ENCODE data around the gene CEP250.

DNA sequence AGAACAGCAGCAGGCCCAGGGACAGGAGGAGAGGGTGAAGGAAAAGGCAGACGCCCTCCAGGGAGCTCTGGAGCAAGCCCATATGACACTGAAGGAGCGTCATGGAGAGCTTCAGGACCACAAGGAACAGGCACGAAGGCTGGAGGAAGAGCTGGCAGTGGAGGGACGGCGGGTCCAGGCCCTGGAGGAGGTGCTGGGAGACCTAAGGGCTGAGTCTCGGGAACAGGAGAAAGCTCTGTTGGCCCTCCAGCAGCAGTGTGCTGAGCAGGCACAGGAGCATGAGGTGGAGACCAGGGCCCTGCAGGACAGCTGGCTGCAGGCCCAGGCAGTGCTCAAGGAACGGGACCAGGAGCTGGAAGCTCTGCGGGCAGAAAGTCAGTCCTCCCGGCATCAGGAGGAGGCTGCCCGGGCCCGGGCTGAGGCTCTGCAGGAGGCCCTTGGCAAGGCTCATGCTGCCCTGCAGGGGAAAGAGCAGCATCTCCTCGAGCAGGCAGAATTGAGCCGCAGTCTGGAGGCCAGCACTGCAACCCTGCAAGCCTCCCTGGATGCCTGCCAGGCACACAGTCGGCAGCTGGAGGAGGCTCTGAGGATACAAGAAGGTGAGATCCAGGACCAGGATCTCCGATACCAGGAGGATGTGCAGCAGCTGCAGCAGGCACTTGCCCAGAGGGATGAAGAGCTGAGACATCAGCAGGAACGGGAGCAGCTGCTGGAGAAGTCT, 48.6 kb downstream of the CEP250 start:
- TF ChIP-seq, protein P1, sequence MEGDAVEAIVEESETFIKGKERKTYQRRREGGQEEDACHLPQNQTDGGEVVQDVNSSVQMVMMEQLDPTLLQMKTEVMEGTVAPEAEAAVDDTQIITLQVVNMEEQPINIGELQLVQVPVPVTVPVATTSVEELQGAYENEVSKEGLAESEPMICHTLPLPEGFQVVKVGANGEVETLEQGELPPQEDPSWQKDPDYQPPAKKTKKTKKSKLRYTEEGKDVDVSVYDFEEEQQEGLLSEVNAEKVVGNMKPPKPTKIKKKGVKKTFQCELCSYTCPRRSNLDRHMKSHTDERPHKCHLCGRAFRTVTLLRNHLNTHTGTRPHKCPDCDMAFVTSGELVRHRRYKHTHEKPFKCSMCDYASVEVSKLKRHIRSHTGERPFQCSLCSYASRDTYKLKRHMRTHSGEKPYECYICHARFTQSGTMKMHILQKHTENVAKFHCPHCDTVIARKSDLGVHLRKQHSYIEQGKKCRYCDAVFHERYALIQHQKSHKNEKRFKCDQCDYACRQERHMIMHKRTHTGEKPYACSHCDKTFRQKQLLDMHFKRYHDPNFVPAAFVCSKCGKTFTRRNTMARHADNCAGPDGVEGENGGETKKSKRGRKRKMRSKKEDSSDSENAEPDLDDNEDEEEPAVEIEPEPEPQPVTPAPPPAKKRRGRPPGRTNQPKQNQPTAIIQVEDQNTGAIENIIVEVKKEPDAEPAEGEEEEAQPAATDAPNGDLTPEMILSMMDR (optimal IDR thresholded peaks at IDR 0.05 in 1 of 3, IDR thresholded peaks at IDR 0.05 in 1 of 3, conservative IDR thresholded peaks at IDR 0.05 in 1 of 3; ENCODE audit: extremely low read depth in 1 of 3, insufficient read depth in 2 of 3, low read length in 3 of 3) = no peak
- no peak for TF ChIP-seq EZH2 (IDR thresholded peaks at IDR 0.05; ENCODE audit: low read length)
